Neural crest cell (in vitro differentiated cells): Measurements from ENCODE around the gene RARRES1. TPM values are rescaled to one million over a fixed set of nuclear protein-coding genes. Genes with fewer than 3 reads are reported as not detected.

Experiments
- DNase-seq: peaks from one replicate; pipeline ENCODE4 v3.0.0; 2021; ENCODE audit warnings: low read depth, mixed read lengths, low spot score
- H3K27ac Mint-ChIP-seq: one replicate; pipeline ENCODE4 v1.8.0; 2021; ENCODE audit warnings: mild to moderate bottlenecking, mixed read lengths; ENCODE audit not compliant: unreplicated experiment
- H3K27me3 Mint-ChIP-seq: 2 replicates; pipeline ENCODE4 v1.8.0; 2021; ENCODE audit warnings: low read depth, mild to moderate bottlenecking, mixed read lengths
- H3K36me3 Mint-ChIP-seq: 2 replicates; pipeline ENCODE4 v1.8.0; 2021; ENCODE audit warnings: low read depth, mild to moderate bottlenecking, mixed read lengths
- H3K4me1 Mint-ChIP-seq: 2 replicates; pipeline ENCODE4 v1.8.0; 2021; ENCODE audit warnings: mixed read lengths
- H3K4me3 Mint-ChIP-seq: one replicate; pipeline ENCODE4 v1.8.0; 2021; ENCODE audit warnings: mild to moderate bottlenecking, mixed read lengths
- H3K9me3 Mint-ChIP-seq: 2 replicates; pipeline ENCODE4 v1.8.0; 2021; ENCODE audit warnings: mixed read lengths
- total RNA-seq: library from RNA; stranded (reverse); gene quantifications from 2 replicates; pipeline ENCODE4 v1.2.1, GENCODE V29; 2021
- TF ChIP-seq, protein P1 (sequence below): fragments of 200-600 bp; sonication (generic); conservative IDR thresholded peaks from 2 replicates; pipeline ENCODE4 v1.5.0; 2021; ENCODE audit warnings: antibody characterized with exemption, mild to moderate bottlenecking

Gene RARRES1
- total RNA-seq, 1 donor from 2014 or later = 1.4 TPM

- no peak for DNase-seq
- Mint-ChIP-seq H3K27ac (no peak overlapping the region), H3K9me3 (no peaks in the 10 kb centered on the region), H3K4me3 (no peak overlapping the region), H3K4me1 (no peaks in the 10 kb centered on the region), H3K27me3 (no peaks in the 10 kb centered on the region), H3K36me3 (peaks cover 33% of the 10 kb centered on the region)
- TF ChIP-seq, protein P1, sequence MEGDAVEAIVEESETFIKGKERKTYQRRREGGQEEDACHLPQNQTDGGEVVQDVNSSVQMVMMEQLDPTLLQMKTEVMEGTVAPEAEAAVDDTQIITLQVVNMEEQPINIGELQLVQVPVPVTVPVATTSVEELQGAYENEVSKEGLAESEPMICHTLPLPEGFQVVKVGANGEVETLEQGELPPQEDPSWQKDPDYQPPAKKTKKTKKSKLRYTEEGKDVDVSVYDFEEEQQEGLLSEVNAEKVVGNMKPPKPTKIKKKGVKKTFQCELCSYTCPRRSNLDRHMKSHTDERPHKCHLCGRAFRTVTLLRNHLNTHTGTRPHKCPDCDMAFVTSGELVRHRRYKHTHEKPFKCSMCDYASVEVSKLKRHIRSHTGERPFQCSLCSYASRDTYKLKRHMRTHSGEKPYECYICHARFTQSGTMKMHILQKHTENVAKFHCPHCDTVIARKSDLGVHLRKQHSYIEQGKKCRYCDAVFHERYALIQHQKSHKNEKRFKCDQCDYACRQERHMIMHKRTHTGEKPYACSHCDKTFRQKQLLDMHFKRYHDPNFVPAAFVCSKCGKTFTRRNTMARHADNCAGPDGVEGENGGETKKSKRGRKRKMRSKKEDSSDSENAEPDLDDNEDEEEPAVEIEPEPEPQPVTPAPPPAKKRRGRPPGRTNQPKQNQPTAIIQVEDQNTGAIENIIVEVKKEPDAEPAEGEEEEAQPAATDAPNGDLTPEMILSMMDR = no peak
These were observed 6.4 kb upstream of the RARRES1 start for GRCh38 chr3:158738653-158739052.

GRCh38 chr3:158737976-158738615 lies 5.8 kb upstream of the RARRES1 start:
- Mint-ChIP-seq H3K36me3 (peaks cover 32% of the 10 kb centered on the region), H3K27me3 (no peaks in the 10 kb centered on the region), H3K9me3 (no peaks in the 10 kb centered on the region), H3K27ac (no peak overlapping the region), H3K4me3 (no peak overlapping the region), H3K4me1 (no peaks in the 10 kb centered on the region)
- TF ChIP-seq, protein P1 = no peak
- DNase-seq = no peak

- no peak overlapping the region for H3K27ac Mint-ChIP-seq
- TF ChIP-seq, protein P1 = no peak
- no peaks in the 10 kb centered on the region for H3K9me3 Mint-ChIP-seq
- H3K36me3 Mint-ChIP-seq = peaks cover 32% of the 10 kb centered on the region
- H3K4me3 Mint-ChIP-seq = no peak overlapping the region
- H3K4me1 Mint-ChIP-seq = no peaks in the 10 kb centered on the region
- no peak for DNase-seq
- H3K27me3 Mint-ChIP-seq = no peaks in the 10 kb centered on the region
These were observed 5.2 kb upstream of the RARRES1 start for GRCh38 chr3:158737410-158737809.

- no peak overlapping the region for H3K27ac Mint-ChIP-seq
- peaks cover 7% of the 10 kb centered on the region for H3K4me1 Mint-ChIP-seq
- no peak overlapping the region for H3K4me3 Mint-ChIP-seq
- no peak for DNase-seq
- TF ChIP-seq, protein P1 = no peak
- H3K36me3 Mint-ChIP-seq = peaks cover 28% of the 10 kb centered on the region
- no peaks in the 10 kb centered on the region for H3K9me3 Mint-ChIP-seq
- H3K27me3 Mint-ChIP-seq = no peaks in the 10 kb centered on the region
These were observed 3.2 kb upstream of the RARRES1 start for GRCh38 chr3:158735296-158736033.

DNA sequence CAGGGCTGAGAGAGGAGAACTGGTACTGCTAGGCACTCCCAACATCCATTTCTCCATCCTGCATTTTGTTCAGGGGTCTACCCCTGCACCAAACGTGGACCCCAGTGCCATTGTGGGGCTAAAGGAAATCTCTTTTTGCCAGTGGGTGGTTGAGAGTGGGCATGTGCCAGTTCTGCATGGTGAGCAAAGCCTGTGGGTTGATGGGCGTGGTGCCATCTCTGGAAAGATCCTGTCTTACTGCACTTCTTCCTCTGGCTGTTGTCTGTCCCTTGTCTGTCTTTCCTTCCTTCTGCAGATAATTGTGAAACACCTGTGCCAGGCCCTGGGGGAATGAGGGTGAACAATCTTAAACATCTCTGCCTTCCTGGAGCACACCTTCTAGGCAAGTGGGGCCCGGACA lies 1.4 kb upstream of the RARRES1 start:
- peaks cover 28% of the 10 kb centered on the region for H3K36me3 Mint-ChIP-seq
- no peaks in the 10 kb centered on the region for H3K9me3 Mint-ChIP-seq
- no peak for DNase-seq
- H3K27ac Mint-ChIP-seq = no peak overlapping the region
- TF ChIP-seq, protein P1 = no peak
- H3K4me1 Mint-ChIP-seq = peaks cover 7% of the 10 kb centered on the region
- no peaks in the 10 kb centered on the region for H3K27me3 Mint-ChIP-seq
- H3K4me3 Mint-ChIP-seq = peak overlapping the region; percentile 72
